Forelimb muscle (tissue), 1 donor: ENCODE results near the gene PXDN. TPM values are rescaled to one million over a fixed set of nuclear protein-coding genes. Genes with fewer than 3 reads are reported as not detected.

Experiments used
- DNase-seq: peaks from one replicate; pipeline ENCODE4 v3.0.0-alpha.2; 2013; ENCODE audit warnings: low read depth
- polyA plus RNA-seq: library from polyadenylated mRNA; unstranded; fragments of 120-200 nt; gene quantifications from one replicate; pipeline ENCODE4 v1.2.1, GENCODE V29; 2013; ENCODE audit not compliant: insufficient read length

Gene PXDN
- polyA plus RNA-seq, 1 donor, result 124 TPM

DNA sequence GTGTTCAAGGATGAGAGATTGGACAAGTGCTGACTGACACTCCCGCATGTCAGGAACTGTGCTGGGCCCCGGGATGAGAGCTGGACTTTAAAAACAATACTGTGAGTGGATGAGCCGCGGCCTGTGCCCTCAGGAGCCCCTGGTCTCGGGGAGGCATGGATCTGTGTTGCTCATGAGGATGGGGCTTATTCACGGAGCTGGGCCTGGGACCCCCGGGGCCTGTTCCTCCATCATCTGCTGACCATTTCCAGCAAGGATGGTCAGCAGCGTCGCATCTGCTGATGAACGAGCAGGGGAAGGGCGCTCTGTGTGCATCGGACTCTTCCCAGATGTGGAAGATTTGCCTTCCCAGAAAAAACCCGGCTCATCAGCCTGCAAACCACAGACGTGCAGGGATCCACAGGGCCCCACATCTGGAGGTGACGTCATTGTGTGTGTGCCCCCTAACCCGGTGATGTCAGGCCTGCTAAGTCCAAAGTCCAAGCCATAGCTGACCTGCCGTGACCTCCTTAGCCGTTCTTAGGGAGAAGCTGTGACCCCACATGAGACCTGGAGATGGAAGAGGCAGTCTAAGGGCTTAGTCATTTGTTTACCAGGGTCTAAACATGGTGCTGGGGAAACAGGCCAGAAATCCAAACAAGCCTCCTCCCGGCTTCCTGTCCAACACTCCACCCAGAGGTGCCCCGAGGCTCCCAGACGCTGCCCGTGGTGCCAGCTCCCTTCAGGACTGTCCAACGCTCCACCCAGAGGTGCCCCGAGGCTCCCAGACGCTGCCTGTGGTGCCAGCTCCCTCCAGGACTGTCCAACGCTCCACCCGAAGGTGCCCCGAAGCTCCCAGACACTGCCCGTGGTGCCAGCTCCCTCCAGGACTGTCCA is 143.9 kb downstream of the PXDN start:
- no peak for DNase-seq

DNA sequence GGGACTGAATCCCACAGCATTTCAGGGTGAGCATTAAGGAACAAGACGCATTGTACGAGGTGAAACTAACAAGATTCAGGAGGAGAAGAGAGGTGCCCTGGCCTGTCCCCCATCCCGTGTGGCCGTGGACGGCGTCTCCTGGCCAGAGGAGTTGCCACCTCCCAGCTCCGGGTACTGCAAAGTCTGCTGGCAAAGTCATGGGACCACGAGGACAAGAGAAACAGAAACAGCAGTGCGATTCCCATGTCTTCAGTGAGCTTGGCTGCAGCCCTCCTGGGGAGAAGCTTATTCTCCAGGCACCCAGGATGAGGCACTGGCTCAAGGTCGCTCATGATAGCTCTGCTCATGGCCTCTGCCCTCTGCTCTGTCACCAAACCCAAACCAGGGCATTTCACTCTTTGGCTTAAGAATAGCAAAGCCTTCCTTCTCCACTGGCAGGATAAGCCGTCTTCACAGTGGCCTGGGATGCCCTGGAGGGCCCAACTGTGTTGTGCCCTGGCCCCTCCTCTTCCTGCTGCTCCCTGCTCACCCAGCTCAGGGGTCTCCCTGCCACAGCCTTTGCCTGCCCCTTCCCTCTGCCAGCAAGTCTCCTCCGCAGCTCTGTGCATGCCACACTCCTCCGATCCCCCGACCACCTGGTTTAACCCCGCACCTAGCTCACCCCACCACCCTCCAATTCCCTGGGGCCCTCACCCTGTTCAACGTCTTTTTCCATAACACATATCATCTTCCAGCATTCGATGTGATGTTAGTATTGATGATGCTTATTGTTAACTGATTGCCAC is 144.8 kb downstream of the PXDN start:
- DNase-seq, result no peak

DNA sequence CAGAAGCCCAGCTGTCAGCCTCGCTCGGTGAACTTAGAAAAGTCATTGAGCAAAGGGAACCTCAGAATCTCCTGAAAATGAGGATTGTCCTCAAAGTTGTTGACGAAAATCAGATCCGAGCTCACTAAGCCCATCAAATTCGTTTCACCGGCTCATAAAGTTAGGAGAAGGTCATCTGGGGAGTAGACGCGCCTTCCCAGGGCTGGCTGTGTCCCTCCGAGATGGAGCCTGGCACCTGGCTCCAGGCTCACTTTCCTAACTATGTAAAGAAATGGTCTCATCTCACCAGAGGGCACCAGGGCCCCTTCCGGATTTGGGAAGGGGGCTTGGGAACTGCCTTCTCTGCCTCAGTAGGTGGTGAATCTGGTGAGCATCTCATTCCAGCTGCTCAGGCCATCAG is 145.5 kb downstream of the PXDN start:
- no peak for DNase-seq

DNA sequence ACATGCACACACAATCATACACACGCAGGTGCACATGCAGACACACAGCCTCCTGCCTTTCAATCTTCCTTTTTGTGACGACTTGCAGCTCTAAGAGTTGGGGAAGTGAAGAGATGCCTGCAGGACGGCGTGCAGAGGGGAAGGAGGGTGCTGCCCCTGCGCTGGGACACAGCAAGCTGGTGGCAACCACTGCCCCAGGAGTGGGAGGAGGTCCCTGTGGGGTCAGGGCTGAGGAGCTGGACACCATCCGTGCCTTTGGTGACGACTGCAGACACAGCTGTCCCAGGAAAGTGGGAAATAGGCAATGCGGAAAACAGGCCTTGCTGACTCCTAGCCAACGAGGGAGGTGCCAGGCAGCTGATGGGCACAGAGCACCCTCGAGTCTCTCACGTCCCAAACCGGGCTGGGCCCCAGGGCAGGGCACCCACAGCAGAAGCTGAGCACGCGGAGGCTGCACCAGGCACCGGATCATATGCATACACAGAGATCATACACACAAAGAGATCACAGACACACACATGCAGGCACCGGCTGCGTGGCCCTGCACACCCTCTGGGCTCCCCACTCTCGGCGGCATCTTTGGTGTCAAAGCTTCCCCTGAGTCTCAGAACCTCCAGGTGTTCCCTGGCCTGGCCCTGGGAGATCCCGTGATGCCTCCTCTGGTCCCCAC is 146.1 kb downstream of the PXDN start:
- DNase-seq, result no peak

DNA sequence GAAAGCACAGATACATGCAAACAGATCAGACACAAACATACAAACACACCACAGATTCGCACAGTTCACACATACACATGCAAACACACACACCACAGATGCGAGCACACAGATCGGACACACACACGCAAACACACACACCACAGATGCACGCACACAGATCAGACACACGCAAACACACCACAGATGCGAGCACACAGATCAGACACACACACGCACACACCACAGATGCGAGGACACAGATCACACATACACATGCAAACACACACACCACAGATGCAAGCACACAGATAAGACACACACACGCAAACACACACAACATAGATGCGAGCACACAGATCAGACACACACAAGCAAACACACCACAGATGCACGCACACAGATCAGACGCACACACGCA is 149.0 kb downstream of the PXDN start:
- DNase-seq, result no peak

DNA sequence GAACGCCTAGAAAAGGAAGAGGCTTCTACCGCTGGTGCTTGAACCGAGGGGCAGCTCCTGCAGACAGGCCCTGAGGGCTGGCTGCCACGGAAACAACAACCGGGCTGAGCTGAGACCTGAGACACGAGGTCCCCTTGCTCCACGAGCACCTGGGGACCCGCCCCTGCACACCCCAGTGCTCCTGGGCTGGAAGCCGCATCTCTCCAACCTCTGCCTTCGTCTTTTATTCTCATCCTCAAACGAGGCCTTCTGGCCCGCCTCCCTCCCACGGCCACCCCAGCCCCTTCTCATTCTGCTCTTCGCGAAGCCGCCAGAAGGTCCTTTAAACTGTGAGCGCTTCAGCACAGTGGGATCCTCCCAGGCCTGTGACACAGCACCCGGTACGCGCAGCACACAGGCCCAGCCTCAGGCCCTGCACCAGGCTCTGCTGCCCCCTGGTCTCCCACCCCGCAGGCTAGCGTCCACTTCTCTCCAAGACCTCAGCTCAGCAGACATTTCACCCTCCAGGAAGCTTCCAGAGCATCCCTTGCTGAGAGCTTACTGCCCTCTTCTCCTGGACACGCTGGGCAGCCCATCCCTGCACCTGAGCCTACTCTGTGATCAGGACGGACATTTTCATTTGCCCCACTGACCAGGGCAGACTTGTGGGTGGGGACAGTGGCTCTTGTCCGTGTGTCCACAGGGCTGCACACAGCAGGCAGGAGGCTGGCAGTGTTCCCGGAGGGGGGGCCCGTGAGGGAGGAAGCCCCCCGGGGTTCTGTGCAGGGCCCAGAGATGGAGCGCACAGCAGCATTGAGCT is 149.7 kb downstream of the PXDN start:
- no peak for DNase-seq

DNA sequence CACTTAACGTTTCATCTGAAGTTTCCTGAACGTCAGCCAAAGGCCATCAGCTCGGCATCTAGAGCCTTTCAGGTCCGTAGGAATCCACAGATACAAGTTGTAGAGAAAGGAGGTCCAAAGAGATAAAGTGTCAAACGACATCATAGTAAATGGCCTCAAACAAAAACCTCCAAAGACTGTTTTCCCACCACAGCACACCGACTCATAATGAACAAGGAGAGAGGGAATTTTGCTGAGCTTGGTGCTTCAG is 150.3 kb downstream of the PXDN start:
- DNase-seq, result no peak

DNA sequence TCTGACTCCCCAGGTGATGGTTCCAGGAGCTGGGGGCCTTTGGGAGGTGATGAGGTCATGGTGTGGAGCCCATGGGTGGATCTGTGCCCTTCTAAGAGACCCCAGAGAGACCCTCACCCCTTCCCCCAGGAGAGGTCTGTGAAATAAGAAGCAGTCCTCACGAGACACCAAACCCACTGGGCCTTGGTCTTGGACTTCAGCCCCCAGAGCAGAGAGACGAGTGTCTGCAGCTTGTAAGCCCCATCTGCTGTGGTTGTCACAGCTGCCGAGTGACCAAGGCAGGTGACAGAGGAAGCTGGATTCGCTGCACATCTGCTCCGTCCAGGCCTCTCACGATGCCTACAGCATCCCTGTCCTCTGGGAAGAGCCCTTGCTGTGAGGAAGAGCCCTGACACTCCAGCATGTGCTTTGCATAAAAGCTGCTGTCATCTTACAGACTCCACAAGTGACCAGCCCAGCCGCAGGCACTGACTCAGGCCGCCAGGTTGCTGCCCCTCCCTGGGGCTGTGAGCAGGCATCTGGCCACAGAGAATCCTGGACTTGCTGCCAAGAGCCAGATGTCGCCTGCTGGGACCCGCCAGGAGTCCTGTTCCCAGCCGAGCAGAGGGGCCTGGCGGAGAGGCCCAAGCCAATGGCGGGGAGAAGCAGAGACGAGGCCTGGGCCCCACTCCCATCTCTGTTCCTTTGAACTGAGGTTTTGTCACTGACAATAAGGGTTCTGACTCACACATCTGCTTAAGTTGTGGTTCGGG is 150.8 kb downstream of the PXDN start:
- no peak for DNase-seq

DNA sequence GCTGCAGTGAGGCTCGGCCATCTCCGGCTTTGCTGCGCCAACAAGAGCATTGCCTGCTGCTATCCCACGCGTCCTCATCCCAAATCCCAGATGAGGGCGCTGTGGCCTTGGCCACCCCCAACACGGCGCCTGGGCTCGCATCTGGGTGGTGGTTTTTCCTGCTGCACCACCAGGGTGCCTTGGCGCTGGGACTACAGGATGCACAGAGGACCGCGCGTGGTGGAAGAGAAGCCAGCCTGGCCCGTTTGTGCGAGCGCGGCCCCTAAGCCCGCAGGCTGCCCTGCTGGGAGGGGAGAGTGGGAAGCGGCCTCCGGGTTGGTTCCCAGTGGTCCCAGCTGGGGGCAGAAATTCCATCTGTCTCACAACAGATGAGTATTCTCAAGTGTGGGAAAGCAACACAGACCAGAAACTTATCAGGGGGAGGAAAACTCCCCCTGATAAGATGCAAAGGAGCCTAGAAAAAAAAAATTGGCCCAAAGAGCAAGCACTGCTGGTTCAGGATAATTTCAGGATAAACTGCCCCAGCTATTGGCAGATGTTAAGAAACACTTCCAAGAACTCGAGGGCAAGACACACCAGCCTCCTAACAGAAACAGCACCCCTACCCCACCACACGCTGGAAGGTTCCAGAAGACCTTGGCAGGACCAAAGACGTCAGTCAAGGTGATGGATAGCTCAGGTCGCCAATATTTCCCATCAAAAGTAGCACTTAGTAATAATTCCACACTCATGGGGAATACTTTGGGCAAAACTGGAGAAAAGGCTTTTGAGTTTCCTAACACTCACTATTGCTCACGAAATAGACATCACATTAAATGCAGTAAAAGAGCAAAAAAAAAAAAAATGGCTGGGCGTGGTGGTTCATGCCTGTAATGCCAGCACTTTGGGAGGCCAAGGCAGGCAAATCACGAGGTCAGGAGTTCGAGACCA is 152.1 kb downstream of the PXDN start:
- DNase-seq, result no peak

DNA sequence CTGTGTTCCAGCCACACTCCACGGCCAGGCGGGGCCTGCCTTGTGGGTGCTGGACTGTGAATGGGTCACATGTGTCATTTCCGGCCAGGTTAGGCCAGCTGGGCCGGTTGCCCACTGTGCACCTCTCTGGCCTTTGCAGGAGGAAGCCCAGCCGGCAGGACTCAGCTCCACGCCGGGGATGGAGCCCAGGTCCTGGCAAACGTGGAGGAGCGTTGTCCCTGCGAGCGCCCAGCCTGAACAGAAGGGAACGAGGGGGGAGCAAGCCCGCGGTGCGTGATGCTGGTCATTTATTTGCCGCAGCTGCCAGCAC is 152.9 kb downstream of the PXDN start:
- no peak for DNase-seq

DNA sequence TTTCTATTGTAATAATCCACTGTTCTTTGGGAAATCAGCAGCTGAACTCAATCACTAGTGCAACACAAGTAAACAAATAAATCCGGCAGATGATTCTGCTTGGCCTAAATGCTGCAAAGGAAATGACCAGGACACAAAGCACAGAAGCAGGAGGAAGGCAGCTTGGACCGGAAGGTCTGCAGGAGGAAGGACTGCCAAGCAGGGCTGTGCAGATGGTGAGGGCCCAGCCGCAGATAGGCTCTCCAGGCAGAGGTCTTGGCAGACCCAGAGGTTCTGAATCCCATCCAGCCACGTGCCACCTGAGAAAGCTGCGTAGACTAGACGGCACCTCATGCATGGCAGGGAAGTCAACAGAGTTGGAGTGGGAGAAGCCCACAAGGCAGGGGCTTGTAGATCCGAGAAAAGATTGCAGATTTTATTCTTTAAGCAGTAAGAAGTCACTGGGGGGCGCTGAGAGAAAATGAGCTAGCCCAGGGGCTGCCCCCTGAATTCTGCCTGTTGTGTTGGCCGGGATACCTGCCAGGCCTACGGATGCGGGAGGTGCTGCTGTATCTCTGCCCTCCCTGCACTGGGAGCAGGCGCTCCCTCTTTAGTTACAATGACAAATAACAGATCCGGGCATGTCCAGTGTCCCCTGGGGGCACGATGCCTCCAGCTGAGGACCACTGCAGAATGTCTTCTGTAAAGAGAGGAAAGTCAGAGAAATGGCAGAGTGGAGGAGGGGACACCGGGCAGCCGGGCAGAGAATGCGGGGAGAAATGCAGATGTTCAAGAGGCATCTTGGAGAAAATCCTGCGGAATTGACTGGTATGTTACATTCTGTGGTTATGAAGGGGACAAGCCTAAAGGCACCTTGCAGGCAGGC is 153.5 kb downstream of the PXDN start:
- no peak for DNase-seq

DNA sequence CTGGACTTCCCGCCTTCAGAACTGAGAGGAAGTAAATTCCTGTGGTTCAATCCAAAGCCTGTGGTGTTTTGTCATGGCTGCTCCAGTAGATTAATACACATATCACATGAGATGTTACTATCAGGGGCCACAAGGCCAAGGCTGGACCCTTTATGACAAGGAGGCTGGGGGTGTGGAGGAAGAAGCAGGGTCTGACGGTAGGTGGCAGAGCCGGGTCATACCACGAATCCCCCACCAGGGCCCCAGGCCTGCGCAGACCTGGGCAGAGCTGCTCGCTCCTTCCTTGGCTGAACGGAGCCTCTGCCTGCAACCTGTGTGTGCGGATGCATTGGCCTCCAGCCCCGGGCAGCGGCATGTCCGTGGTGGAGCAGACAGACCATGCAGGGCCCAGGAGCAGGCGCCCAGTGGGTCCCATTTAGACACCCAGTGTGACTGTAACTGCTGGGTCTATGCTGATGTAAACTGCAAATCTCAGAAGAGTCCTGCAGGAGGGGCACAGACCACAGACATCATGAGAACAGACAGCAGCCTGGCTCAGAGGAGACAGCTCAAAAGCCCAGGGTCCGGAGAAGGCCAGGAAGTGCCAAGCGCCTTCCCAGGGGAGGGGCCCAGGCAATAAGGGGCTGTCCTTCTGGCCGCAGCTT is 155.2 kb downstream of the PXDN start:
- no peak for DNase-seq

DNA sequence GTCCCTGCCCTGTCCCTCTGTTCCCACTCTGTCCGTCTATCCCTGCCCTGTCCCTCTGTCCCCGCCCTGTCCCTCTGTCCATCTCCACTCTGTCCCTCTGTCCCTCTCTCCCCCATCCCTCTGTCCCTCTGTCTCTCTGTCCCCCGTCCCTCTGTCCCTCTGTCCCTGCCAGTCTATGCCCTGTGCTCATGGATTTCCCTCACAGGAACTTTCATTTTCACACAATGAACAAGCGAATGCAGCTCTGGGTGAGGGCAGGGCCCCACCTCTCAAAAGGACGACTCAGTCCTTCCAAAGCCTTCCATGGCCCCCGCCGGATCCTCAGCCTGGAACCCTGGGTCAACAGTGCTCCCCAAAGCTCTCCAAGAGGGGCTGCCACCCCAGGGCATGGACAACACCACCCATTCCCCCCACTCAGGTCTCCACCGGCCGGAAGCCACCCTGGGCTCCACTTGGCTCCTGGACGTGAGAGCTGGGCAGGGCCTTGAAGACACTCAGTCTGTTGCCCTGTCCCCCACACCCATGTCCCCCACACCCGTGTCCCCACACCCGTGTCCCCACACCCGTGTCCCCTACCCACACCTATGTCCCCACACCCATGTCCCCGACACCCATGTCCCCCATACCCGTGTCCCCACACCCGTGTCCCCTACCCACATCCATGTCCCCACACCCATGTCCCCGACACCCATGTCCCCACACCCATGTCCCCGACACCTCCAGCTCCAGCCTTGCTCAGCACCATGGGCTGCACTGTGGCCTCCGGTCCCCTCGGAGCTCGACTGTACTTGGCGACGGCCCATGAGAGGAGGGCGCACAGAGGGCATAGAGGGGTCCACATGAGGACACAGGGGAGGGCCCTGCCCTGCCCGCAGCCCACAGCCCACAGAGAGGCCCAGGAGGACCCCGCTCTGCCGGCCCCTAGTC is 156.0 kb downstream of the PXDN start:
- no peak for DNase-seq

DNA sequence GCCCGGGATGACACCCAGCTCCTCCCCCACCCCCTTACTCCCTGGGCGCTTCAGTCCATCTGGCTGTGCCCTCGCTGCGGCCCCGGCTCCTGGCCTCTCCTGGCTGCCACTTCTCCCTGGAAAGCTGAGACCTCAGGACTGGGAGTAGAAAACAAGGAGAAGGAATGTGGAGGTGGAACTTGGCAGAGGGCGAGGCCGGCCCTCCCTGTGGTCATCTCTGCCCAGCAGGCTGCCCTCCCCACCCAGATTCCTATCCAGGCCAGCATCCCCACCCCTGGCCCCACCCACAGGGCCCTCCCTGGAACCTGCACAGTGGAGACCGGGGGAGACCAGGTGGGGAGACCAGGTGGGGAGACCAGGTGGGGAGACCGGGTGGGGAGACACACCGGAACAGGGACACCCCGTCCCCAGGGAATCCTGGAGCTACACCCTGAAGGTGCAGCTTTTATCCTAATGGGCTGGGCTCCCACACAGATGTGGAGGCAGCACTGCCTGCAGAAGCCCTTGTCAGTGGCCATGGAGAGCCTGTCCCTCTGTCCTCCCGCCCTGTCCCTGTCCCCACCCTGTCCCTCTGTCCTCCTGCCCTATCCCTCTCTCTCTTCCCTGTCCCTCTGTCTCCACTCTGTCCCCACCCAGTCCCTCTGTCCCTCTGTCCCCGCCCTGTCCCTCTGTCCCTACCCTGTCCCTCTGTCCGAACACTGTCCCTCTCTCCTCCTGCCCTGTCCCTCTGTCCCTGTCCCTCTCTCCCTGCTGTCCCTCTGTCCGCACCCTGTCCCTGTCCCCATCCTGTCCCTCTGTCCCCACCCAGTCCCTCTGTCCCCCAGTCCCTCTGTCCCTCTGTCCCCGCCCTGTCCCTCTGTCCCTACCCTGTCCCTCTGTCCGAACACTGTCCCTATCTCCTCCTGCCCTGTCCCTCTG is 157.1 kb downstream of the PXDN start:
- no peak for DNase-seq

DNA sequence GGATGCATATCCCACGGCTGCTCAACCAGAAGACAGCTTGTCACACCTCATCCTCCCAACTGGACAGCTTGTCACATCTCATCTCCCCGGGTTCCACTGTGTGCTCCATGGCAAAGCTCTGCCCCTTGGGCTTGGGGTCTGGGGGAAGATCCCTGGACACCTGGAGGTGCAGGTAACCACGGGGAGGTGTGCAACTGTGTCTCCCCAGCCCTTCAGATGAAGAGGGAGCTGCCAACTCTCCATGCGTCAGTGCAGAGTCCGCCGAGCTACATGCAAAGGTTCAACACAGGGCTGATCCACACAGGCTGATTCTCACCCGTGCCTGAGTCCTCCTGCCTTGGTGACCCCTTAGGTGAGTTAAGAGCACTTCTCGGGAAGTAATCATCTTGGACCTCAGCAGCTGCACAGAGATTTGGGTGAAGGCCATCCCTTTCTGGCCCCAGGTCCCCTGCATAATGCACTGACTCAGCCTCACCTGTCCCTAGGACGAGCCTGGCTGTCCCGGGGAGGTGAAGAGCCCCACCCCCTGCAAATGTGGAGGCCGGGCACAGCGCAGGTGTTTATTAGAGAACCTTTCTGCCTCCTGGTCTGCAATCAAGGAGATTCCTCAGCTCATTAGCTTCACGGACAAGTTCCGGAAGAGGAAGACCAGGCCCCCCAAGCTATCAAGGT is 157.9 kb downstream of the PXDN start:
- DNase-seq, result no peak

DNA sequence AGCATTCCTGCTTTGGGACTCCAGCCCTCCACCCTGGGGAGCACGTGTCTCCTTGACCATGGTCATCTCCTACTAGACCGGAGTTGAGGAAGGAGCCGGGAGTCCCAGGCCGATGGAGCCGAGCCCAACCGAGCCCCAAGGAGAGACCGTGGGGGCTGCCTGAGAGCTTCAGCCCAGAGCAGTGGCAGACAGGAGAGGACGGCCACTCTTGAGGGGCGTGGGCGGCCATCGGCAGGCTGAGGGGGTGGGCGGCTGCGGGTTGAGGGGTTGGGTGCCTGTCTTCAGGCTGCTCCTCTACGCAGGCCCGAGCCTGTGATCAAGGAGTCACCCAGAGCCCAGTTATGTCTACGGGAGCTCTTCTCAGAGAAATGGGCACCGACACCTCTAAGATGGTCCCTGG is 158.7 kb downstream of the PXDN start:
- DNase-seq, result no peak
